MCF 10A (cell line): Measurements from ENCODE around the gene ARMC3. TPM values are rescaled to one million over a fixed set of nuclear protein-coding genes. Genes with fewer than 3 reads are reported as not detected.

Experiments
- BruUV-seq: library from RNA; stranded (reverse); fragments of 400-500 nt; replicated peaks from 2 replicates; lab custom pipeline; 2021; lab: Mats Ljungman, UMichigan
- CTCF ChIA-PET: fragments of 300-600 bp; sonication (Branson Sonifier 250); formaldehyde crosslinking; extraction: SDS; loops from one replicate; lab custom pipeline; 2021; ENCODE audit warnings: antibody characterized with exemption, inconsistent platforms; lab: Yijun Ruan, JAX
- POLR2A ChIA-PET: fragments of 300-600, 350-650 bp; sonication (Branson Sonifier 250); formaldehyde crosslinking; extraction: SDS; loops from one replicate; lab custom pipeline; 2020; ENCODE audit warnings: antibody characterized with exemption, inconsistent platforms; lab: Yijun Ruan, JAX
- DNase-seq: peaks from one replicate; pipeline ENCODE4 v3.0.0-alpha.2; 2018; ENCODE audit not compliant: unreplicated experiment
- H3K27ac Mint-ChIP-seq: one replicate; pipeline ENCODE4 v1.8.0; 2022; ENCODE audit warnings: mild to moderate bottlenecking, low read depth, mixed read lengths; ENCODE audit not compliant: unreplicated experiment
- H3K27me3 Mint-ChIP-seq: one replicate; pipeline ENCODE4 v1.8.0; 2022; ENCODE audit warnings: mixed read lengths; ENCODE audit not compliant: insufficient read depth, unreplicated experiment
- H3K36me3 Mint-ChIP-seq: one replicate; pipeline ENCODE4 v1.8.0; 2022; ENCODE audit warnings: mild to moderate bottlenecking, moderate library complexity, mixed read lengths; ENCODE audit not compliant: insufficient read depth, unreplicated experiment
- H3K4me1 Mint-ChIP-seq: one replicate; pipeline ENCODE4 v1.8.0; 2022; ENCODE audit warnings: mixed read lengths; ENCODE audit not compliant: insufficient read depth, unreplicated experiment
- H3K4me3 Mint-ChIP-seq: one replicate; pipeline ENCODE4 v1.8.0; 2022; ENCODE audit warnings: mild to moderate bottlenecking, moderate library complexity, mixed read lengths; ENCODE audit not compliant: unreplicated experiment
- H3K9me3 Mint-ChIP-seq: one replicate; pipeline ENCODE4 v1.8.0; 2022; ENCODE audit warnings: mixed read lengths; ENCODE audit not compliant: unreplicated experiment
- intact Hi-C: fragments of 100-400 bp; cut with micrococcal nuclease; formaldehyde crosslinking; loops from 2 replicates; pipeline ENCODE4 v1.14.1; 2022
- total RNA-seq: library from RNA; stranded (reverse); gene quantifications from 2 replicates; pipeline ENCODE4 v1.2.3, GENCODE V29; 2022
- TF ChIP-seq, protein P1 (sequence below): fragments of 200-600 bp; IDR thresholded peaks from one replicate; pipeline ENCODE4 v1.8.0; 2022; ENCODE audit warnings: antibody characterized with exemption, mild to moderate bottlenecking; ENCODE audit not compliant: unreplicated experiment

The ARMC3 gene
- total RNA-seq, 1 experiment from 2014 or later: not detected

DNA sequence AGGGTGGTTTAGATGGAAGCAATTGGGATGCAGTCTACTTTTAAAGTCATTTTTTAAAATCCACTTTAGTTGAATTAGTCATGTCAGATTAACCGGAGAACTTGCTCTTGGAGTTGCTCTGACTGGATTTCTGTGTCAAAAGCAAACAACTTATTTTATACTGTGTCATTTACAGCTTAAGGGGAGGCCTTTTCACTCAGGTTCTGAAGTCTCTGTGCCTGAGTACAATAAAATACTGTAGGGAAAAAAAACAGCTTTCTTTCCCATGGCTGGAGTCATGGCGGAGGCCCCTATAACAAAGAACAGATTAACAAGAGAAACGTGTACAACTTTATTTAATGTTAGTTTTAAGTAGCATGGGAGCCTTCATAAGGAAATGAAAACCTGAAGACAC is 128.3 kb downstream of the ARMC3 start:
- POLR2A ChIA-PET: no interaction called here
- intact Hi-C loops: no loop called here

DNA sequence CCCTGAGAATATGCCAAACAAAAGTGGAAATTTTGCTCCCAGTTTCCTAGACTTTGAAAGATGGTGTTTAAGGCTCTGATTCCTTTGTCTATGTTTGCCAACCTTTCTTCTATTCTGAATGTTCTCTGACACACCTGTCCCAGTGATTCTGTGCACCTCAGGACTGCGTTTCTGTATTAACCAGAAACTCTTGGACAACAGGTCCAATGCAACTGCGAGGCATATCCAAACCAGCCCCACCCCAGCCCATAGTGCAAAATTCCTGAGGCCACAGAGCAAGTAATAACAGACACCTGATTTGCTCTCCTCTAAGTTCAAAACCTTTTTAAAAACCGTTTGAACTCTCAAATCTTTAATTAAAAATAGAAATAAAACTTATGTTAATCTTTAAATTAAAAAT is 130.5 kb downstream of the ARMC3 start:
- no peaks in the 10 kb centered on the region for H3K9me3 Mint-ChIP-seq
- no peaks in the 10 kb centered on the region for H3K36me3 Mint-ChIP-seq
- peaks cover 1% of the 10 kb centered on the region for H3K4me1 Mint-ChIP-seq
- ChIA-PET POLR2A (interaction anchor here (1.3 kb wide), 1 partner anchor 23 kb away, joined by 3 read pairs; no protein-coding TSS in a partner anchor), CTCF (no interaction called here)
- no peak overlapping the region for H3K4me3 Mint-ChIP-seq
- no peak for DNase-seq
- no peaks in the 10 kb centered on the region for H3K27me3 Mint-ChIP-seq
- BruUV-seq: no TSS peak
- intact Hi-C loops: no loop called here
- TF ChIP-seq, protein P1, sequence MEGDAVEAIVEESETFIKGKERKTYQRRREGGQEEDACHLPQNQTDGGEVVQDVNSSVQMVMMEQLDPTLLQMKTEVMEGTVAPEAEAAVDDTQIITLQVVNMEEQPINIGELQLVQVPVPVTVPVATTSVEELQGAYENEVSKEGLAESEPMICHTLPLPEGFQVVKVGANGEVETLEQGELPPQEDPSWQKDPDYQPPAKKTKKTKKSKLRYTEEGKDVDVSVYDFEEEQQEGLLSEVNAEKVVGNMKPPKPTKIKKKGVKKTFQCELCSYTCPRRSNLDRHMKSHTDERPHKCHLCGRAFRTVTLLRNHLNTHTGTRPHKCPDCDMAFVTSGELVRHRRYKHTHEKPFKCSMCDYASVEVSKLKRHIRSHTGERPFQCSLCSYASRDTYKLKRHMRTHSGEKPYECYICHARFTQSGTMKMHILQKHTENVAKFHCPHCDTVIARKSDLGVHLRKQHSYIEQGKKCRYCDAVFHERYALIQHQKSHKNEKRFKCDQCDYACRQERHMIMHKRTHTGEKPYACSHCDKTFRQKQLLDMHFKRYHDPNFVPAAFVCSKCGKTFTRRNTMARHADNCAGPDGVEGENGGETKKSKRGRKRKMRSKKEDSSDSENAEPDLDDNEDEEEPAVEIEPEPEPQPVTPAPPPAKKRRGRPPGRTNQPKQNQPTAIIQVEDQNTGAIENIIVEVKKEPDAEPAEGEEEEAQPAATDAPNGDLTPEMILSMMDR: no peak
- no peak overlapping the region for H3K27ac Mint-ChIP-seq

More for the DNA sequence above, 128.3 kb downstream of the ARMC3 start:
- Mint-ChIP-seq H3K27ac (no peak overlapping the region), H3K4me1 (peaks cover 11% of the 10 kb centered on the region), H3K36me3 (no peaks in the 10 kb centered on the region), H3K9me3 (no peaks in the 10 kb centered on the region), H3K27me3 (no peaks in the 10 kb centered on the region), H3K4me3 (no peak overlapping the region)
- BruUV-seq: no TSS peak
- no peak for DNase-seq
- CTCF ChIA-PET: interaction anchor here (0.9 kb wide), 1 partner anchor 14 kb away, joined by 3 read pairs; no protein-coding TSS in a partner anchor
- TF ChIP-seq, protein P1: no peak

DNA sequence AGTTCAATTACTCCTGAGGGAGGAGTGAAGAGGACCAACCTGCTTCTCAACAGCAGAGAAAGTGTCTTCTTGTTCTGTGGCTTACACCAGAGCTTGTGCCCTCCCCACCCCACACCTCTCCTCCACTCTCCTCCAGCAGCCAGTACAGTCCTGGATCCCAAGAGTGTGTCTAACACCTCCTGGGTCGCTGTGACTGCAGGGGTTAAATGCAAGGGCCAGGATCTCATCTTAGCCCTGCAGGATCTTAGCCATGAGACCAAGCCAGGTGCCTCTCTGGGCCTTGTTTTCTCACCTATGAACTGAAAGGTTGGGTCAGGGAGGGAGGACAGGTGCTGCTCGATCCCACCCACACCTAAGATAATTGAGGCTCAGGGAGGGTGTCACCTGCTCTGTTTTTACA is 133.1 kb downstream of the ARMC3 start:
- intact Hi-C loops: no loop called here
- H3K36me3 Mint-ChIP-seq: no peaks in the 10 kb centered on the region
- TF ChIP-seq, protein P1: no peak
- no peaks in the 10 kb centered on the region for H3K27me3 Mint-ChIP-seq
- H3K4me3 Mint-ChIP-seq: no peak overlapping the region
- ChIA-PET POLR2A (no interaction called here), CTCF (no interaction called here)
- no TSS peak for BruUV-seq
- no peak for DNase-seq
- H3K27ac Mint-ChIP-seq: no peak overlapping the region
- no peaks in the 10 kb centered on the region for H3K9me3 Mint-ChIP-seq
- H3K4me1 Mint-ChIP-seq: peaks cover 7% of the 10 kb centered on the region

DNA sequence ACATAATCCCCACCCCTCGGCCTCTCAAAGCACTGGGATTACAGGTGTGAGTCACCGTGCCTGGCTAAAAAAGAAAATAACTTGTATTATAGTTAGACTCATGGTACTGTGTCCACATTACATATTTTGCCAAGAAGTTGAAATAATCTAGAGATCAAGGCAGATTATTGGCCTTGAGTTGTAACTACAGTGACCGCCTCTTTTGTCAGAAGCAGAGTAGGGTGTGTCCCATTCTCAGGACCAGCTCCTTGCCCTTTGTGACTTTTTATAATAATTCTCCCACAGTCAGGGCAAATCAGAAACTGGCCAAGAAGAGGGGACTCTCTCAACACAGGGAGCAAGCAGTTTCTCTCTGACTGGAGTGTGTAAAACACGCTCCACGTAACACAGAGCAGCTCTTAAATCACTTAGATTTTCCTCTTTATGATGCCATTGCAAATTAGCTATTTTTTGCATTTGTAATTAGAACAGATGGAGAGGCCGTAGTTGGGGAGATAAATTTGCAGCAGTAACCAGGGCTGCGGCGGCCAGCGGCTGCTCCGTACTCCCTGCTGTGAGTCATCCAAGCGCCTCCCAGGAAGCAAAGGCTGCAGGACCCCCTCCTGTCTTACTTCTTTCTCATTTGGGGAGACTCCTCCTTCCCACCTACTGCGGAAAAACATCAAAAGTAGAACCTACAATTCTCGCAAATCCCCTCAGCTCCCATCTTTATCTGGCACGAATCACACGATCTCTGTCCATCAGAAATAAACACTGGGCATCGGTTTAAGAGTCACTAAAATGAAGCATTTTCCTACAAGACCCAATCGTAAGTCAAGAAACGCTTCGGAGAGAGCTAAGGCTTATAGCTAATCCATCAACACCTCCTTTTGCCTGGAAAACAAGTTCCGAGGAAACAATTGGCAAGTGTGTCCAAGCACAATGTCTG is 135.5 kb downstream of the ARMC3 start:
- Mint-ChIP-seq H3K27me3 (no peaks in the 10 kb centered on the region), H3K4me1 (peaks cover 12% of the 10 kb centered on the region), H3K9me3 (no peaks in the 10 kb centered on the region), H3K27ac (no peak overlapping the region), H3K4me3 (no peak overlapping the region), H3K36me3 (no peaks in the 10 kb centered on the region)
- TF ChIP-seq, protein P1: no peak
- CTCF ChIA-PET: interaction anchor here (0.7 to 1.7 kb wide), 4 partner anchors 73 to 747 kb away, joined by 4 to 7 read pairs (median 4); partner anchors contain the start of gene COMMD3
- DNase-seq: no peak
- POLR2A ChIA-PET: interaction anchor here (0.6 kb wide), 2 partner anchors 17 to 27 kb away, joined by 3 to 4 read pairs; no protein-coding TSS in a partner anchor
- BruUV-seq: no TSS peak
- intact Hi-C loops: no loop called here
